IMR-90 (cell line): Measurements from ENCODE around the gene NGB. TPM values are rescaled to one million over a fixed set of nuclear protein-coding genes. Genes with fewer than 3 reads are reported as not detected.

Experiments used
- ATAC-seq: fragments of 200-7000 bp; cut with Tn5 transposase; 2 replicates; pipeline ENCODE4 v1.9.1; 2020; ENCODE audit warnings: low read depth, mild to moderate bottlenecking, moderate library complexity
- BruUV-seq: library from RNA; stranded (reverse); fragments of 400-500 nt; replicated peaks from 2 replicates; lab custom pipeline; 2021; lab: Mats Ljungman, UMichigan
- CTCF ChIA-PET: fragments of 300-600 bp; formaldehyde crosslinking; extraction: SDS; loops from one replicate; lab custom pipeline; 2021; ENCODE audit warnings: antibody characterized with exemption; lab: Yijun Ruan, JAX
- POLR2A ChIA-PET: fragments of 300-600 bp; sonication (Branson Sonifier 250); formaldehyde crosslinking; loops from one replicate; lab custom pipeline; 2022; ENCODE audit warnings: antibody characterized with exemption; ENCODE audit not compliant: unreplicated experiment; lab: Charles Lee
- DNase-seq: peaks from one replicate; pipeline ENCODE4 v3.0.0; 2013
- H2AFZ ChIP-seq: replicated peaks from 2 replicates; pipeline ENCODE3; 2013; ENCODE audit warnings: low read length, mild to moderate bottlenecking; ENCODE audit not compliant: poor library complexity
- H2AK5ac ChIP-seq: 2 replicates; pipeline ENCODE4 v1.6.1; 2013; ENCODE audit warnings: low read depth, low read length, inconsistent platforms
- H2AK9ac ChIP-seq: replicated peaks from 2 replicates; pipeline ENCODE3; 2013; ENCODE audit warnings: mild to moderate bottlenecking, low read depth, low read length, moderate library complexity; ENCODE audit not compliant: poor library complexity
- H2BK120ac ChIP-seq: 2 replicates; pipeline ENCODE4 v1.6.1; 2013; ENCODE audit warnings: low read depth, low read length, inconsistent platforms
- H2BK15ac ChIP-seq: 3 replicates; pipeline ENCODE4 v1.6.1; 2013; ENCODE audit warnings: low read depth, low read length, inconsistent platforms
- H2BK20ac ChIP-seq: 2 replicates; pipeline ENCODE4 v1.6.1; 2013; ENCODE audit warnings: low read depth, mild to moderate bottlenecking, inconsistent platforms, low read length, moderate library complexity
- H2BK5ac ChIP-seq: 2 replicates; pipeline ENCODE4 v1.6.1; 2013; ENCODE audit warnings: mild to moderate bottlenecking, low read depth, low read length, inconsistent platforms; ENCODE audit not compliant: poor library complexity, severe bottlenecking
- H3K14ac ChIP-seq: replicated peaks from 2 replicates; pipeline ENCODE4 v1.6.1; 2013; ENCODE audit warnings: low read depth, low read length, inconsistent platforms
- H3K18ac ChIP-seq: 2 replicates; pipeline ENCODE4 v1.6.1; 2013; ENCODE audit warnings: low read depth, low read length, control low read depth
- H3K23ac ChIP-seq: 2 replicates; pipeline ENCODE4 v1.6.1; 2013; ENCODE audit warnings: low read depth, low read length, inconsistent platforms
- H3K27ac ChIP-seq: 2 replicates; pipeline ENCODE4 v1.5.1; 2013; ENCODE audit warnings: mild to moderate bottlenecking, control low read depth, low read length; ENCODE audit not compliant: insufficient read depth
- H3K27me3 ChIP-seq: 2 replicates; pipeline ENCODE4 v1.6.1; 2013; ENCODE audit warnings: low read length; ENCODE audit not compliant: control insufficient read depth, insufficient read depth
- H3K36me3 ChIP-seq: 2 replicates; pipeline ENCODE4 v1.6.1; 2013; ENCODE audit warnings: low read length, mixed read lengths; ENCODE audit not compliant: control insufficient read depth, insufficient read depth
- H3K4ac ChIP-seq: 2 replicates; pipeline ENCODE4 v1.6.1; 2013; ENCODE audit warnings: low read depth, low read length, inconsistent platforms
- H3K4me1 ChIP-seq: 2 replicates; pipeline ENCODE4 v1.6.1; 2013; ENCODE audit warnings: low read length, mixed read lengths; ENCODE audit not compliant: control insufficient read depth, insufficient read depth
- H3K4me2 ChIP-seq: 2 replicates; pipeline ENCODE4 v1.6.1; 2013; ENCODE audit warnings: low read depth, mild to moderate bottlenecking, control low read depth, low read length, moderate library complexity
- H3K4me3 ChIP-seq: 2 replicates; pipeline ENCODE4 v1.5.1; 2013; ENCODE audit warnings: low read depth, mild to moderate bottlenecking, control low read depth, low read length, moderate library complexity; ENCODE audit not compliant: insufficient read depth
- H3K56ac ChIP-seq: 2 replicates; pipeline ENCODE4 v1.6.1; 2013; ENCODE audit warnings: low read length, inconsistent platforms; ENCODE audit not compliant: insufficient read depth; ENCODE audit errors: extremely low read depth
- H3K79me1 ChIP-seq, 2 experiments: 2 replicates each; pipeline ENCODE4 v1.6.1; 2013; ENCODE audit warnings: low read length in 2 of 2, inconsistent platforms in 1 of 2, low read depth in 1 of 2
- H3K9ac ChIP-seq: 2 replicates; pipeline ENCODE4 v1.6.1; 2013; ENCODE audit warnings: low read depth, low read length, control low read depth
- H3K9me1 ChIP-seq: 2 replicates; pipeline ENCODE4 v1.6.1; 2013; ENCODE audit warnings: low read length, inconsistent platforms; ENCODE audit not compliant: insufficient read depth
- H3K9me3 ChIP-seq: 2 replicates; pipeline ENCODE4 v1.6.1; 2013; ENCODE audit warnings: low read length; ENCODE audit not compliant: control insufficient read depth, insufficient read depth
- H4K20me1 ChIP-seq: 2 replicates; pipeline ENCODE4 v1.6.1; 2013; ENCODE audit warnings: low read length, inconsistent platforms; ENCODE audit not compliant: insufficient read depth
- H4K5ac ChIP-seq: 2 replicates; pipeline ENCODE4 v1.6.1; 2013; ENCODE audit warnings: mild to moderate bottlenecking, low read depth, low read length, control low read depth
- H4K8ac ChIP-seq, 2 experiments: 2 replicates each; pipeline ENCODE4 v1.6.1; 2013; ENCODE audit warnings: low read depth in 2 of 2, low read length in 2 of 2, control low read depth in 1 of 2, inconsistent platforms in 1 of 2
- H4K91ac ChIP-seq: 2 replicates; pipeline ENCODE4 v1.6.1; 2013; ENCODE audit warnings: low read depth, low read length, inconsistent platforms; ENCODE audit not compliant: insufficient read depth
- BHLHE40 ChIP-seq: fragments of 150-350 bp; IDR thresholded peaks from 2 replicates; pipeline ENCODE4 v1.6.1; 2016; ENCODE audit warnings: mild to moderate bottlenecking, low read depth, low read length
- CEBPB ChIP-seq: IDR thresholded peaks from 2 replicates; pipeline ENCODE4 v1.6.1; 2012; ENCODE audit warnings: low read depth, low read length, improper control_type of control experiment
- CHD1 ChIP-seq: IDR thresholded peaks from 2 replicates; pipeline ENCODE4 v1.6.1; 2012; ENCODE audit warnings: low read depth, low read length, improper control_type of control experiment
- FOS ChIP-seq: fragments of 150-350 bp; IDR thresholded peaks from 2 replicates; pipeline ENCODE4 v1.6.1; 2016; ENCODE audit warnings: low read depth, low read length
- MAFK ChIP-seq: IDR thresholded peaks from 2 replicates; pipeline ENCODE4 v1.6.1; 2012; ENCODE audit warnings: low read depth, low read length, improper control_type of control experiment
- MAZ ChIP-seq: IDR thresholded peaks from 2 replicates; pipeline ENCODE4 v1.6.1; 2012; ENCODE audit warnings: low read depth, mild to moderate bottlenecking, low read length, improper control_type of control experiment, moderate library complexity, borderline replicate concordance
- MXI1 ChIP-seq: IDR thresholded peaks from 2 replicates; pipeline ENCODE4 v1.6.1; 2012; ENCODE audit warnings: low read depth, mild to moderate bottlenecking, low read length, moderate library complexity, borderline replicate concordance
- POLR2A ChIP-seq: IDR thresholded peaks from 2 replicates; pipeline ENCODE4 v1.6.1; 2012; ENCODE audit warnings: mild to moderate bottlenecking, low read depth, low read length
- RCOR1 ChIP-seq: IDR thresholded peaks from 2 replicates; pipeline ENCODE4 v1.6.1; 2012; ENCODE audit warnings: mild to moderate bottlenecking, low read length, improper control_type of control experiment; ENCODE audit not compliant: insufficient replicate concordance
- RFX5 ChIP-seq: IDR thresholded peaks from 2 replicates; pipeline ENCODE4 v1.8.0; 2012; ENCODE audit warnings: low read depth, mild to moderate bottlenecking, low read length, moderate library complexity
- SMC3 ChIP-seq: fragments of 150-350 bp; IDR thresholded peaks from 2 replicates; pipeline ENCODE4 v1.6.1; 2016; ENCODE audit warnings: low read depth, mild to moderate bottlenecking, antibody characterized with exemption, low read length, moderate library complexity
- USF2 ChIP-seq: fragments of 150-350 bp; IDR thresholded peaks from 2 replicates; pipeline ENCODE4 v1.6.1; 2017; ENCODE audit warnings: mild to moderate bottlenecking, antibody characterized with exemption, low read length, low read depth
- WGBS, 2 experiments: methylation state at CpG; one replicate each; pipeline versions ENCODE4 v1.1.5 to v1.1.7; 2013; ENCODE audit warnings: missing lambda C conversion rate in 2 of 2; ENCODE audit not compliant: insufficient read length in 1 of 2; ENCODE audit errors: extremely low coverage in 2 of 2; 5-methylcytosine and 5-hydroxymethylcytosine counted together
- dilution Hi-C: fragments of 300-500 bp; cut with HindIII; formaldehyde crosslinking; loops from one replicate; pipeline ENCODE4 v1.14.3; 2018; ENCODE audit warnings: low sequenced_read_pairs; ENCODE audit not compliant: unreplicated experiment
- in situ Hi-C: fragments of 300-500 bp; cut with MboI; formaldehyde crosslinking; loops from 3 replicates; pipeline ENCODE4 v1.14.3; 2019; ENCODE audit warnings: low sequenced_read_pairs, inconsistent platforms, mixed read lengths
- intact Hi-C: fragments of 100-400 bp; cut with micrococcal nuclease; formaldehyde crosslinking; loops from 2 replicates; pipeline ENCODE4 v1.10.0; 2022
- polyA plus RNA-seq, 3 experiments: library from polyadenylated mRNA; depleted of rRNA; stranded (reverse); fragments of >200 nt; gene quantifications; 2 replicates each; pipeline ENCODE4 v1.2.3, GENCODE V29; 2012; ENCODE audit warnings: low replicate concordance in 1 of 3
- total RNA-seq: library from RNA; depleted of rRNA; stranded (reverse); fragments of >200 nt; gene quantifications from 2 replicates; pipeline ENCODE4 v1.2.3, GENCODE V29; 2012
- TF ChIP-seq, protein P1 (sequence below): fragments of 150-350 bp; IDR thresholded peaks from 2 replicates; pipeline ENCODE4 v1.6.1; 2016; ENCODE audit warnings: low read depth, mild to moderate bottlenecking, low read length, moderate library complexity, borderline replicate concordance
- TF ChIP-seq, protein P2 (sequence below): conservative IDR thresholded peaks from 2 replicates; pipeline ENCODE4 v1.5.1; 2012; ENCODE audit warnings: mild to moderate bottlenecking, low read depth, low read length, improper control_type of control experiment

Gene NGB
- total and polyA plus RNA-seq, 2 of the 4 experiments (the other 2 are of a cell fraction) = not detected

DNA sequence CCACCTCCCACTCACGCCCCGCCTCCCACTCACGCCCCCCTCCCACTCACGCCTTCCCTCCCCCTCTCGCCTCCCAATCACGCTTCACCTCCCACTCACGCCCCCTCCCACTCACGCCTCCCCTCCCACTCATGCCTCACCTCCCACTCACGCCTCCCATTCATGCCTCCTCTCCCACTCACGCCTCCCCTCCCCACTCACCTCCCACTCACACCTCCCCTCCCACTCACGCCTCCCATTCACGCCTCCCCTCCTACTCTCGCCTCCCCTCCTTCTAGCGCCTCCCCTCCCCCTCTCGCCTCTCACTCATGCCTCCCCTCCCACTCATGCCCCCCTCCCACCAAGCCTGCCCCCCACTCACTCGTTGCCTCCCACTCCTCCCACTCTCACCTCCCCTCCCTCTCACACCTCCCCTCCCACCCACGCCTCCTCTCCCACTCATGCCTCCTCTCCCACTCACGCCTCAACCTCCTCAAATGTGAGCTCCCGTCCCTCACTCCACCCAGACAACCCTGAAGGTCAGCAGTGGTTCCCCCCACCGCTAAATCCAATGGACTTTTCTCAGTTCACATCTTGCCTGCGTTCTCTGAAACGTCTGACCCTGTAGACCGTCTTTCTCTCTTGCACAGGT, 49.6 kb downstream of the NGB start:
- 61% methylated on average over 16 of the region's 23 CpGs; no CpG with 5 or more reads in 1 of the 2 experiments for WGBS, 2 experiments
- Histone ChIP-seq H3K79me1 (no peaks in the 10 kb centered on the region), H2BK5ac (no peak overlapping the region), H3K9me1 (no peaks in the 10 kb centered on the region), H3K18ac (no peak overlapping the region), H2BK120ac (no peak overlapping the region), H3K4ac (no peak overlapping the region), H3K9ac (no peak overlapping the region), H3K27me3 (peaks cover 6% of the 10 kb centered on the region; the same call in 1 of the 2 replicates), H3K4me2 (no peak overlapping the region), H4K5ac (no peak overlapping the region), H3K4me1 (no peaks in the 10 kb centered on the region), H4K8ac (no peak overlapping the region), H2AK5ac (no peak overlapping the region), H3K14ac (no peak overlapping the region), H2BK15ac (no peak overlapping the region), H4K20me1 (no peaks in the 10 kb centered on the region), H3K9me3 (no peaks in the 10 kb centered on the region), H3K23ac (no peak overlapping the region), H3K27ac (no peak overlapping the region), H4K91ac (no peak overlapping the region), H3K36me3 (no peaks in the 10 kb centered on the region), H2AK9ac (no peak overlapping the region), H3K56ac (no peak overlapping the region), H2BK20ac (no peak overlapping the region), H3K4me3 (no peak overlapping the region), H2AFZ (no peak overlapping the region)
- in situ Hi-C loops (no loop called here), dilution Hi-C loops (no loop called here), intact Hi-C loops (no loop called here)
- BruUV-seq = no TSS peak
- CTCF ChIA-PET = no interaction called here
- POLR2A ChIA-PET = no interaction called here
- TF ChIP-seq SMC3 (no peak), RCOR1 (no peak), CEBPB (no peak), RFX5 (no peak), POLR2A (no peak), MAFK (no peak), MXI1 (no peak), BHLHE40 (no peak), FOS (no peak), CHD1 (no peak), USF2 (no peak), MAZ (no peak)
- TF ChIP-seq, protein P1, sequence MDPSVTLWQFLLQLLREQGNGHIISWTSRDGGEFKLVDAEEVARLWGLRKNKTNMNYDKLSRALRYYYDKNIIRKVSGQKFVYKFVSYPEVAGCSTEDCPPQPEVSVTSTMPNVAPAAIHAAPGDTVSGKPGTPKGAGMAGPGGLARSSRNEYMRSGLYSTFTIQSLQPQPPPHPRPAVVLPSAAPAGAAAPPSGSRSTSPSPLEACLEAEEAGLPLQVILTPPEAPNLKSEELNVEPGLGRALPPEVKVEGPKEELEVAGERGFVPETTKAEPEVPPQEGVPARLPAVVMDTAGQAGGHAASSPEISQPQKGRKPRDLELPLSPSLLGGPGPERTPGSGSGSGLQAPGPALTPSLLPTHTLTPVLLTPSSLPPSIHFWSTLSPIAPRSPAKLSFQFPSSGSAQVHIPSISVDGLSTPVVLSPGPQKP = no peak
- TF ChIP-seq, protein P2, sequence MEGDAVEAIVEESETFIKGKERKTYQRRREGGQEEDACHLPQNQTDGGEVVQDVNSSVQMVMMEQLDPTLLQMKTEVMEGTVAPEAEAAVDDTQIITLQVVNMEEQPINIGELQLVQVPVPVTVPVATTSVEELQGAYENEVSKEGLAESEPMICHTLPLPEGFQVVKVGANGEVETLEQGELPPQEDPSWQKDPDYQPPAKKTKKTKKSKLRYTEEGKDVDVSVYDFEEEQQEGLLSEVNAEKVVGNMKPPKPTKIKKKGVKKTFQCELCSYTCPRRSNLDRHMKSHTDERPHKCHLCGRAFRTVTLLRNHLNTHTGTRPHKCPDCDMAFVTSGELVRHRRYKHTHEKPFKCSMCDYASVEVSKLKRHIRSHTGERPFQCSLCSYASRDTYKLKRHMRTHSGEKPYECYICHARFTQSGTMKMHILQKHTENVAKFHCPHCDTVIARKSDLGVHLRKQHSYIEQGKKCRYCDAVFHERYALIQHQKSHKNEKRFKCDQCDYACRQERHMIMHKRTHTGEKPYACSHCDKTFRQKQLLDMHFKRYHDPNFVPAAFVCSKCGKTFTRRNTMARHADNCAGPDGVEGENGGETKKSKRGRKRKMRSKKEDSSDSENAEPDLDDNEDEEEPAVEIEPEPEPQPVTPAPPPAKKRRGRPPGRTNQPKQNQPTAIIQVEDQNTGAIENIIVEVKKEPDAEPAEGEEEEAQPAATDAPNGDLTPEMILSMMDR = no peak
- ATAC-seq (no peak), DNase-seq (no peak)
